Heart right ventricle (tissue), 16 donors: Measurements from ENCODE around the gene UNKL. TPM values are rescaled to one million over a fixed set of nuclear protein-coding genes. Genes with fewer than 3 reads are reported as not detected.

Source experiments
- ATAC-seq, 8 donors: fragments of 200-7000 bp; cut with Tn5 transposase; one replicate each; pipeline ENCODE4 v1.9.1; 2020; ENCODE audit warnings: mild to moderate bottlenecking in 8 of 8, moderate library complexity in 8 of 8, moderate number of reproducible peaks in 1 of 8
- DNase-seq, 2 donors: peaks; one replicate each; pipeline ENCODE4 v3.0.0-alpha.2; 2020
- H3K27ac ChIP-seq, 10 donors: fragments of 200-600 bp; sonication (generic) in 2 of 10; one replicate each; pipeline versions ENCODE4 v1.5.0 to v1.8.0; 2020 to 2022; ENCODE audit warnings: mild to moderate bottlenecking in 3 of 10
- H3K27me3 ChIP-seq, 7 donors: fragments of 200-600 bp; one replicate each; pipeline ENCODE4 v1.8.0; 2021 to 2022; ENCODE audit warnings: mild to moderate bottlenecking in 2 of 7
- H3K36me3 ChIP-seq, 9 donors: fragments of 200-600 bp; sonication (generic) in 1 of 9; one replicate each; pipeline versions ENCODE4 v1.5.0 to v1.8.0; 2020 to 2022; ENCODE audit warnings: mild to moderate bottlenecking in 2 of 9
- H3K4me1 ChIP-seq, 9 donors: fragments of 200-600 bp; sonication (generic) in 1 of 9; one replicate each; pipeline versions ENCODE4 v1.5.0 to v1.8.0; 2020 to 2022; ENCODE audit warnings: mild to moderate bottlenecking in 4 of 9
- H3K4me3 ChIP-seq, 10 donors: fragments of 200-600 bp; sonication (generic) in 2 of 10; one replicate each; pipeline versions ENCODE4 v1.5.0 to v1.8.0; 2020 to 2022; ENCODE audit warnings: mild to moderate bottlenecking in 7 of 10, moderate library complexity in 2 of 10
- H3K9me3 ChIP-seq, 11 donors: fragments of 200-600 bp in 10 of 11; sonication (generic) in 2 of 11; one replicate each; pipeline versions ENCODE4 v1.5.0 to v1.8.0; 2013 to 2022; ENCODE audit warnings: mild to moderate bottlenecking in 2 of 11, control low read depth in 1 of 11, moderate library complexity in 1 of 11
- WGBS, 2 donors: extraction: QIAGEN DNeasy Blood & Tissue Kit; methylation state at CpG; one replicate each; pipeline ENCODE4 v1.1.7; 2013; ENCODE audit warnings: inconsistent platforms in 1 of 2; 5-methylcytosine and 5-hydroxymethylcytosine counted together
- intact Hi-C, 10 donors: fragments of 100-400 bp; cut with DNase I; formaldehyde crosslinking; loops; one replicate each; pipeline versions ENCODE4 v1.11.1 to v1.14.2; 2022
- polyA plus RNA-seq, 2 donors: library from polyadenylated mRNA; stranded (reverse); fragments of 200-250 nt; gene quantifications; one replicate each; pipeline ENCODE4 v1.2.3, GENCODE V29; 2013
- total RNA-seq, 10 donors: library from RNA; stranded (reverse); fragmentation: NEBNext Ultra II Directional in 3 of 10; extraction: Animal tissue kit (Norgen Biotek cat#: 25700) in 3 of 10; gene quantifications; one replicate each; pipeline versions ENCODE4 v1.2.1 to v1.2.4, GENCODE V29; 2021 to 2023
- TF ChIP-seq, protein P1 (sequence below), 9 donors: fragments of 200-600 bp; sonication (generic) in 2 of 9; IDR thresholded peaks; one replicate each; pipeline versions ENCODE4 v1.5.0 to v1.8.0; 2021 to 2022; ENCODE audit warnings: antibody characterized with exemption in 9 of 9, mild to moderate bottlenecking in 5 of 9, moderate library complexity in 1 of 9
- donor health status: Arrhythmogenic right ventricular cardiomyopathy.
- donor health status: ischemic (EF 13 %, LVEDD 7.1; RV severe dilation, severe dysfunction).
- donor health status: healthy with polysubstance abuse.
- donor health status: DM: no; HTN: yes; CAD: no.
- donor health status: DM: no; HTN: no; CAD: no.
- donor health status: ischemic (EF 25% LVEDD 6.9; RV normal size, moderate dysfunction).
- donor health status: ischemic (EF 25% LVEDD 5.7; RV mildly dilated, moderate dysfunction).
- donor health status: healthy.
- donor health status: DM: yes; HTN: yes; CAD: no.
- donor health status: Ischemic cardiomyopathy.
- donor health status: ischemic (EF 35%, LVEDD 5.7; RV mildly dilated, moderate dysfunction).
- donor health status: nonischemic (EF 11% LVEDD 7.7; RV severe dilation, severe dysfunction).
- donor health status: DM: yes; HTN: yes; CAD: no.
- donor health status: PGD.
- donor health status: ischemic (EF 29% LVEDD 5.4; RV normal size, mild dysfunction).
- donor health status: nonischemic (EF 23%, LVEDD 6.1; RV moderate dilation, normal function).

Gene UNKL
- total and polyA plus RNA-seq, 12 donors: 3.3 to 20.4 (median 11.4) TPM

DNA sequence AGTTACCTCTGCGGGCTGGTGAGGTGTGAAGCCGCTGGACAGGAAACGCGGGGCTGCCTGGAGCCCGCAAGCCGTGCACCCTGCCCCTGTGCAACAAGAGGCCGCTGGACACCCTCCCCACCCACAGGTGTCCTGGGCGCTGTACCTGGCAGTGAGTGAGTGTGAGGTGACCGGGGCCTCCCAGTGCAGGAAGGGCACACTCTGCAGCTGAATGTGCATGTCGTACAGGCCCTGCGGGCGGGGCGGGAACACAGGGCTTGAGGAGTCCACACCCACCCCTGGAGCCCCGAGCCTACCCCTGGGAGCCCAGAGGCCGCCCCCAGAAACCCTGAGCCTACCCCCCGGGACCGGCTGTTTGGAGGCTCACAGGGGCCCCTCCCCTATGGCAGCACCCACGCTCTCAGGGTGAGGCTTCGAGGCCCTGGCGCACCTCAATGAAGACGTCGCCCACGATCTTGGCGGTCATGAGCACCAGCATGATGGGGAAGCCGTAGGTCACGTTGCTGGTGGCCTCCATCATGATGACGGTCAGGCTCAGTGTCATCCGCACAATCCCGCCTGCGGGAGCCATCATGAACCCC, 34.1 kb upstream of the UNKL start:
- 95 to 98% methylated on average over 30 of the region's 30 CpGs for WGBS, 2 donors
- no peaks in the 10 kb centered on the region for H3K9me3 ChIP-seq
- DNase-seq (no peak), ATAC-seq (no peak)
- no peaks in the 10 kb centered on the region for H3K4me1 ChIP-seq
- intact Hi-C loops: no loop called here
- no peak overlapping the region for H3K4me3 ChIP-seq
- peaks cover 0 to 85% (median 40%) of the 10 kb centered on the region in 9 donors for H3K36me3 ChIP-seq
- no peak overlapping the region for H3K27ac ChIP-seq
- no peaks in the 10 kb centered on the region for H3K27me3 ChIP-seq
- TF ChIP-seq, protein P1, sequence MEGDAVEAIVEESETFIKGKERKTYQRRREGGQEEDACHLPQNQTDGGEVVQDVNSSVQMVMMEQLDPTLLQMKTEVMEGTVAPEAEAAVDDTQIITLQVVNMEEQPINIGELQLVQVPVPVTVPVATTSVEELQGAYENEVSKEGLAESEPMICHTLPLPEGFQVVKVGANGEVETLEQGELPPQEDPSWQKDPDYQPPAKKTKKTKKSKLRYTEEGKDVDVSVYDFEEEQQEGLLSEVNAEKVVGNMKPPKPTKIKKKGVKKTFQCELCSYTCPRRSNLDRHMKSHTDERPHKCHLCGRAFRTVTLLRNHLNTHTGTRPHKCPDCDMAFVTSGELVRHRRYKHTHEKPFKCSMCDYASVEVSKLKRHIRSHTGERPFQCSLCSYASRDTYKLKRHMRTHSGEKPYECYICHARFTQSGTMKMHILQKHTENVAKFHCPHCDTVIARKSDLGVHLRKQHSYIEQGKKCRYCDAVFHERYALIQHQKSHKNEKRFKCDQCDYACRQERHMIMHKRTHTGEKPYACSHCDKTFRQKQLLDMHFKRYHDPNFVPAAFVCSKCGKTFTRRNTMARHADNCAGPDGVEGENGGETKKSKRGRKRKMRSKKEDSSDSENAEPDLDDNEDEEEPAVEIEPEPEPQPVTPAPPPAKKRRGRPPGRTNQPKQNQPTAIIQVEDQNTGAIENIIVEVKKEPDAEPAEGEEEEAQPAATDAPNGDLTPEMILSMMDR (IDR thresholded peaks at IDR 0.05): no peak

DNA sequence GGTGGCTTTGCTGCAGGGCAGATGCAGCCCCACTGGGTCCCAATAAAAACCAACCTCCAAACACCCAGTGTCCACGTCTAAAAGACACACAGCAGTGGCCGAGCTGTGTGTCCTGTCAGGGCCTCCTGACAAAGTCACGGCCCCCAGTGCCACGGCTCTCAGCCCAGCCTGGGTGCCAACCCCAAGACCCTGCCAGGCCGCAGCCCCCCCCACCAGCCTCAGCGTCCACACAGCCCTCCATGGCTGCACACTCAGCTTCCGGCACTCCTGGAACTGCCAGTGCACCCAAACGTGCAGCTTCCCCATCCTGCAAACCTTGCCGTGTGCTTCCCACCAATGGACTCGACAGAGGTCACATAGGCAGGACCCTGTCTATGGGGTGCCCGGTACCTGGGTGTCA, 33.5 kb upstream of the UNKL start:
- Histone ChIP-seq H3K9me3 (no peaks in the 10 kb centered on the region), H3K27me3 (no peaks in the 10 kb centered on the region), H3K4me1 (no peaks in the 10 kb centered on the region), H3K4me3 (no peak overlapping the region), H3K36me3 (peaks cover 0 to 79% (median 33%) of the 10 kb centered on the region in 9 donors), H3K27ac (no peak overlapping the region)
- TF ChIP-seq, protein P1 (IDR thresholded peaks at IDR 0.05): no peak
- intact Hi-C loops: no loop called here
- 93 to 95% methylated on average over 11 of the region's 11 CpGs for WGBS, 2 donors
- no peak for DNase-seq
- ATAC-seq: no peak

DNA sequence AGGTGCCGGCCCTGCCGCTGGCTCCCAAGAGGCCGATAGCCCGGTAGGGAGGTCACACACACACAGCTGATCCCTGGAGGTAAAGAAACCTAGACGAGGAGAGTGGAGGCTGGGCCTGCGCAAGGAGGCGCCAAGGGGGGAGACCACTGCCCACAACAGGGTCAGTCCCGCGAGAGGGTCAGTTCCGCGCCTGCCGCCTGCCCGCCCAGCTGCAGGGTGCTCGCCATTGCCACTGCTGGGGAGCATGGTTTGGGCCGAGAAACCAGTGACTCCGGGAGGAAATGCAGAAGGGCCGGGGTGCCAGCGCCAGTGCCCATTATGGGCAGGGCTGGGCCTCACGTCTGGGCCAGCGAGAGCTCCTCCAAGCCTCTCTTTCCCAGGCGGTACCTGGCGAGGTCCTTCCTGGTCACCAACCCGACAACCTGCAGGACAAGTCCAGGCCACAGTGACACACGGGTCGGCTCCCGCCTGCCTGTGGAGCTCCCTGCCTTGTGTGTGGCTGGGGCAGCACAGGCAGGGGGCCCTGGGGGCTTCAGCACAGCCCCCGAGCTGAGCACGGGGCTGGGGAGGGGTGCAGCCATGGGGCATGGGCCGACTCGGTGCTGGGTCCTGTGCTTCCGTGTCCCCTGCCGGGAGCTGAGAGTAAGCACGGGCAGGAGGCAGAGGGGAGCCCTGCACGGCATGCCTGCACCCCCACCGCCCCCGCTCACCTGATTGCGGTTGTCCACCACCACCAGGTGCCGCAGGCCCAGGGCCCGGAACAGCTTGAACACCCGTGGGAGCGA, 32.0 kb upstream of the UNKL start:
- Histone ChIP-seq H3K36me3 (peaks cover 0 to 64% (median 22%) of the 10 kb centered on the region in 9 donors), H3K27ac (no peak overlapping the region)
- 92 to 93% methylated on average over 41 of the region's 41 CpGs for WGBS, 2 donors

DNA sequence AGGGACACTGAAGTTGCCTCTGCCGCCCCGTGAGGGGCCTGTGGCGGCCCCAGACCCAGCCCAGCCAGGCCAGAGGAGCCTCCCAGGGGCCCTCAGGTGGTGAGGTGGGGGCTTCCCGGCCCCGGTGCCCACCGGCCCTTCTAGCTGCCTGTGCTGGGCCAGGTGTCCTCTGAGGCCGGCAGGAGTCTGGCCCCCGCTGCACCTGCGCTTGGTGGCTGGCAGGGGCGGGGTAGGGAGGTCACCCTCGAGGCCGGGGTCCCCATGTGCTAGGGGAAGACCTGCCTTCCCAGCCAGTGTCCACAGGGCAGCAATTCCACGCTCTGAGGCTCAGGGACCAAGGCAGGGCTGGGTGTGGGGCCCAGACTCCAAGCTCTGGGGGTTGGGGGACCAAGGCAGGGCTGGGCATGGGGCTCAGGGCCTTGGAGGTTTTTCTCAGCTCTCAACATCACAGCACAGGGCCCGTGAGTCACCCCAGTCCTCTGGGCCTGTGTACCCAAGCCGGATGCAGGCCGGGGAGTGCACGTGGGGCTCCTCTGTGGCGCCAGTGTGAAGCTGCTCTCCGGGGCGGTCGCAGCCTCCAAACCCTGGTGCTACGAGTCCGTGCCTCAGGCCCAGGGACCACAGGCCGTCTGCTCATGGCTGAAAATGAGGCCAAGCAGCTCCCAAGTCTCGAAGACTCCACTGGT, 31.2 kb upstream of the UNKL start:
- TF ChIP-seq, protein P1 (IDR thresholded peaks at IDR 0.05): no peak
- WGBS, 2 donors: 87 to 90% methylated on average over 25 of the region's 25 CpGs
- Histone ChIP-seq H3K27ac (no peak overlapping the region), H3K4me1 (no peaks in the 10 kb centered on the region), H3K36me3 (peaks cover 0 to 56% (median 19%) of the 10 kb centered on the region in 9 donors), H3K4me3 (no peak overlapping the region), H3K27me3 (no peaks in the 10 kb centered on the region), H3K9me3 (no peaks in the 10 kb centered on the region)
- intact Hi-C loops: no loop called here
- ATAC-seq (no peak), DNase-seq (no peak)

More for the DNA sequence above, 32.0 kb upstream of the UNKL start:
- H3K9me3 ChIP-seq: no peaks in the 10 kb centered on the region
- H3K27me3 ChIP-seq: no peaks in the 10 kb centered on the region
- intact Hi-C loops: no loop called here
- no peak overlapping the region for H3K4me3 ChIP-seq
- TF ChIP-seq, protein P1 (IDR thresholded peaks at IDR 0.05): no peak
- no peak for DNase-seq
- ATAC-seq: peak in 1 of 8 donors; percentile 5
- no peaks in the 10 kb centered on the region for H3K4me1 ChIP-seq
